ENCODE results near the gene PEX11G.

The PEX11G gene

DNA sequence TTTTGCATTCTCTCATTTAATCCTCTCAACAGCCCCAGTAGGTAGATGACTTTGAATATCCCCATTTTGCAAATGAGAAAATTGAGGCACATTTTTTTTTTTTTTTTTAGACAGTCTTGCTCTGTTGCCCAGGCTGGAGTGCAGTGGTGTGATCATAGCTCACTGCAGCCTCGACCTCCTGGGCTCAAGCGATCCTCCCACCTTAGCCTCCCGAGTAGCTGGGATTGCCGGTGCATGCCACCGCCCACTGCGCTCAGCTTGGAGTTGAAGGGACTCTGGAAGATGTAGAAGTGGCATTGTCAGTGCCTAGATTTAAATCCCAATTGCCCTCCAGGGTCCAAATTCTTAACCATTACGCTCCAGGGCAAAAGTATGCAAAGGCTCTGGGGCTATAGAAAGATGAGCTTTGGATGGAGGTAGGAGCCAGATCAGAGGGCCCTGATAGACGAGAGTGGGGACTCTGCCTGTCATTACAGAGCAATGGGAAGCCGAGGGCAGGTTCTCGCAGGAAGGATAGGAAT lies 32.8 kb upstream of the PEX11G start:
- DNase-seq (ENCODE audit: low read depth) = no peak

DNA sequence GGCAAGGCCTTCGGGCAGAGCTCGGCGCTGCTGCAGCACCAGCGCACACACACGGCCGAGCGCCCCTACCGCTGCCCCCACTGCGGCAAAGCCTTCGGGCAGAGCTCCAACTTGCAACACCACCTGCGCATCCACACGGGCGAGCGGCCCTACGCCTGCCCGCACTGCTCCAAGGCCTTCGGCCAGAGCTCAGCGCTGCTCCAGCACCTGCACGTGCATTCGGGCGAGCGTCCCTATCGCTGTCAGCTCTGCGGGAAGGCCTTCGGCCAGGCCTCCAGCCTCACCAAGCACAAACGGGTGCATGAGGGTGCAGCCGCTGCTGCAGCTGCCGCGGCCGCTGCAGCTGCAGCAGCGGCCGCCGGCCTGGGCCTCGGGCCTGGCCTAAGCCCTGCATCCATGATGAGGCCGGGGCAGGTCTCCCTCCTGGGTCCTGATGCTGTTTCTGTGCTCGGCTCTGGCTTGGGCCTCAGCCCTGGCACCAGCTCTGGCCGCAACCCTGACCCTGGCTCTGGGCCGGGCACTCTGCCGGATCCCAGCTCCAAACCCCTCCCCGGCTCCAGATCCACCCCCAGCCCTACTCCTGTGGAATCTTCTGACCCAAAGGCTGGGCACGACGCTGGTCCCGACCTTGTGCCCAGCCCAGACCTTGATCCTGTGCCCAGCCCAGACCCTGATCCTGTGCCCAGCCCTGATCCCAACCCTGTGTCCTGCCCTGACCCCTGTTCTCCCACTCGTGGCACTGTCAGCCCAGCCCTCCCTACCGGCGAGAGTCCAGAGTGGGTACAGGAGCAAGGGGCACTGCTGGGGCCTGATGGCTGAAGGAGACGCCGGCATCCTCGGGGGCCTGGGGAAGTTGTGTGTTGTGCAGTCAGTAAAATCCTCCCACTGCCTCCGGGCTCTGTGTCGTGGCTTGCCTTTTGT lies 31.6 kb upstream of the PEX11G start:
- DNase-seq (ENCODE audit: low read depth) = no peak

DNA sequence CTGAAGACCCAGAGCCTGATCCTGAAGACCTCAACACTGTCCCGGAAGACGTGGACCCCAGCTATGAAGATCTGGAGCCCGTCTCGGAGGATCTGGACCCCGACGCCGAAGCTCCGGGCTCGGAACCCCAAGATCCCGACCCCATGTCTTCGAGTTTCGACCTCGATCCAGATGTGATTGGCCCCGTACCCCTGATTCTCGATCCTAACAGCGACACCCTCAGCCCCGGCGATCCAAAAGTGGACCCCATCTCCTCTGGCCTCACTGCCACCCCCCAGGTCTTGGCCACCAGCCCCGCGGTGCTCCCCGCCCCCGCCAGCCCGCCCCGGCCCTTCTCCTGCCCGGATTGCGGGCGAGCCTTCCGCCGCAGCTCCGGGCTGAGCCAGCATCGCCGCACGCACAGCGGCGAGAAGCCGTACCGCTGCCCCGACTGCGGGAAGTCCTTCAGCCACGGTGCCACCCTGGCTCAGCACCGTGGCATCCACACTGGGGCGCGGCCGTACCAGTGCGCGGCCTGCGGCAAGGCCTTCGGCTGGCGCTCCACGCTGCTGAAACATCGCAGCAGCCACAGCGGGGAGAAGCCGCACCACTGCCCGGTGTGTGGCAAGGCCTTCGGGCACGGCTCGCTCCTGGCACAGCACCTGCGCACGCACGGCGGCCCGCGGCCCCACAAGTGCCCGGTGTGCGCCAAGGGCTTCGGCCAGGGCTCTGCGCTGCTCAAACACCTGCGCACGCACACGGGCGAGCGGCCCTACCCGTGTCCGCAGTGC lies 30.7 kb upstream of the PEX11G start:
- DNase-seq (ENCODE audit: low read depth) = no peak

DNA sequence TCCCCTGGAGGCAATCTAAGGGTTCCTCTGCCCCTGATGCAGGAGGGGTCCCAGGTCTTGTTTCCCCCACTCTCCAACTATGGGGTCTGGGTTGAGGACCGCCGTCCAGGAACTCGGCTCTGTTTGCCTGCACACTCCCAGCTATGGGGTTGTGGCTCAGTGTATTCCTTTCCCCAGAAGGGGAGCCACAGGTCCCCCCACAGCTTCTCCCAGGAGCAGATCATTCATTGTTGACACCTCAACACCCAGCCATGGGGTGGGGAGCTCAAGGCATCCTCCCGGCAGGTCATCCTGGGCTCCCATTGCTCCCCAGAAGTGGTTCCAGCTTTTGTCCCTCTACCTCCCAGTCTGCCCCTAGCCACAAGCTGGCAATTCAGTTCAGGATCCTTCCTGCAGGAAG lies 28.0 kb upstream of the PEX11G start:
- DNase-seq (ENCODE audit: low read depth) = no peak

DNA sequence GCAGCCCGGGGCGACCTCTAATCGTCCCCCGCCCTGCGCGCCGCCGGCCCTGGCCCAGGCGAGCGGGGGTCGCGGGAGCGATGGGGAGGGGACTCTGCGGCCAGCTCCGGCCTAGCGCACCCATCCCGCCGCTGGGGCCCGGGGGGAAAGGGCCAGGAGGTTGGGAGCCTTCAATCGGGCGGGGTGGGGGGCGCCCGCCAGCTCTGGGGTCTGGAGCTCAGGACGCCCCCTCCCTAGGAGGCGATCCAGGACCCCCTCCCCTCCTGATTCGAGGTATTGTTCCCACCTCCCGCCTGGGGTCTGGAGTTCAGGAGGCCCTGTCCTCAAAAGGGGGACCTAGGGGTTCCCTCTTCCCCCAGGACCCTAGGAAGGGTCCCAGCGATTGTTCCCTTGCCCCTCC lies 27.5 kb upstream of the PEX11G start:
- DNase-seq (ENCODE audit: low read depth) = no peak

DNA sequence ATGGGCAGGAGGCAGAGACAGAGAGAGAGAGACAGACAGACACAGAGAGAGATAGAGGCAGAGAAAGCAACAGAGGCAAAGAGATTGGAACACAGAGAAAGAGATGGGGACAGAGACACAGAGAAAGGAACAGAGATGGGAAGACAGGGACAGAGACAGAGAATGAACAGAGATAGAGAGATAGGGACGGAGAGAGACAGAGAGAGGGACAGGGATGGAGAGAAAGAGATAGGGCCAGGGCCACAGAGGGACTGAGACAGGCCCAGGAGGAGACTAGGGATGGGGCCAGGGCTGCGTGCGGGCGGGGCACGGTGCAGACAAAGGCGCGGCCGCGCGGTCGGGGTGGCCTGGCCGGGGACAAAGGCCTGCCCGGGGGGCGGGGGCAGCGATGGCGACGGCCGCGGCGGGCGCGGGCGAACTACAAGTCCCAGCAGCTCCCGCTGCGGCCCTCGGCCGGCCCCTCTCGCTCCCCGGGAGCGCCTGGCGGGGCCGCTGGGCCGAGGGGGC lies 26.9 kb upstream of the PEX11G start, which contains the start of gene ZNF358:
ZNF358 (plus strand) TSS at position 459 of the 507 bp plus-strand sequence. CDS start 3,140 bp downstream, outside the sequence.
- DNase-seq (ENCODE audit: low read depth) = no peak

DNA sequence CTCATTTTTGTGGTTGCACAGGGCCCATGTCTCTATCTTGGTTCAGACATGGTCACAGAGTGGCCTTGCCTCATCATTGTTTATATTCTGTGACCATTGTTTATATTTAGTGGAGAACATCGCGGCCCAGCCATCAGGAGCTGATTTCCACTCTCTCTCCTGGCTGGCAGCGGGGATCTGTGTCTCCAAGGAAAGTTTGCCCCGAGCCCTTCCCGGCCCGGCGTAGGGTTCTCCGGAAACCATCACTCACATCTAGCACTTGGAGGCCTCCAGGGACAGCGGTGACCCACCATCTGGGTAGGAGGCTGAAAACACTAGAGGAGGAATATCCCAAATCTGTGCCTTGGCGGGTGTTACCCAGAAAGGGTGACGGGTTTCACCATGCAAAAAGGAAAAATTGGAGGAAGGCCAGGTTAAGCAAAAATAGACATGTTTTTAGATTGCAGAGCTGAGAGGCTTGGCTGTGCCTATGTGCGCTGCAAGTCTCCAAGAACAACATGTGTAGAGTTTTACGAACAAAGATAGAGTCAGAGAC lies 26.3 kb upstream of the PEX11G start:
- DNase-seq (ENCODE audit: low read depth) = no peak

DNA sequence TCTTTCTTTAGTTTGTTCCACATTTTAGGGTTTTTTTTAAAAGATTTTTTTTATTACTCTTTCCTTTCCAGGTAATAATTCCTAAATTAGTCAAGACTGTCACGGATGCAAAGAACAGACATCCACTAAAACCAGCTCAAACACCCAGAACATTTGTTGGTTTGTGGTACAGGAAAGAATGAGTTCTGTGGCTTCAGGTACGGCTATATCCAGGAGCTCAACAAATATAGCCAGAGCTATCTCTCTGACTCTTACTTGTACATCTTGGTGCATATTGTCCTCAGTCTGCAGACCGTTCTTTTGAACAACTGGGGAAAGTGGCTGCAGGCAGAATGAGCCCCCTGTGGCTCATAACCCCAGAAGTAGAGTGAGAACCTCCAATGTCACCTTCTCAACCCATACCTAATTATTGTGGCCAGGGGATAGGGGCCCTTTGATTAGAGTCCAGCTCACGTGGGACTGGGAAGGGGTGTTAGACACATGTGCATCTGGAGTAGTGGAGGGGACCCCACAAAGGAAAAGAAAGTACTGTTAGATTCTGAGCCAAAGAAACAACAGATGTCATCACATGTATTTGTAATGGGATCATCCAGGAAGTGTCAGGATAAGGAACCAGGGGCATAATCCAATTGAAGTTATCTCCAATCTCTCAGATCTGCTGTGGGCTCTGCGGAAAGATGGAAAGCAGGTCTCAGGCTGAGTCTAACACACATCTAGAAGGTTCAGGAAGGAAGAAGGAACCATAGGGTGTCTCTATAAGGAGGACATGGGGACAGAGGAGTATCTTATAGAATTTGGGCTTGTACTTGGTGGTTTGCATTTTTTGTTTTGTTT lies 25.2 kb upstream of the PEX11G start:
- no peak for DNase-seq (ENCODE audit: low read depth)

DNA sequence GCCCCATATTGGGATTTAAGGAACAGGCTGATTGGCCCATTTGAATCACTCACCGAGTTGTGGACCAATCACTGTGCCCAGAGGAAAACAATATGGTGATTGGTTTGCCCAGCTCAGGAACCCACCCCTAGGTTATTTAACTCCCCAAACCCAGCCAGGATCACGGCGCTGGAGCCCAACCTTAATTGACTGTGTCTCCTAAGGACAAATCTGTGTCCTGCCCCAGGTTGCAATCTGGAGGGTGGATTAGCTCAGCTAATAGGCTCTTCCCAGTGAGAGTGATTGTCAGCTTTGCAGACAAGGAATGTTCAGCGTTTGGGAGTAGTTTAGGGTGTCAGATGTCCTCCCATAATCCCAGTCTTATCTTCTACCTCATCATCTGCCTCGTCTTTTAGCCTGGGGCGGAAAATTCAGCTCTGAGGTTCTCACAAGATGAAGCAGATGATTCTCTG lies 23.6 kb upstream of the PEX11G start:
- DNase-seq (ENCODE audit: low read depth) = no peak

DNA sequence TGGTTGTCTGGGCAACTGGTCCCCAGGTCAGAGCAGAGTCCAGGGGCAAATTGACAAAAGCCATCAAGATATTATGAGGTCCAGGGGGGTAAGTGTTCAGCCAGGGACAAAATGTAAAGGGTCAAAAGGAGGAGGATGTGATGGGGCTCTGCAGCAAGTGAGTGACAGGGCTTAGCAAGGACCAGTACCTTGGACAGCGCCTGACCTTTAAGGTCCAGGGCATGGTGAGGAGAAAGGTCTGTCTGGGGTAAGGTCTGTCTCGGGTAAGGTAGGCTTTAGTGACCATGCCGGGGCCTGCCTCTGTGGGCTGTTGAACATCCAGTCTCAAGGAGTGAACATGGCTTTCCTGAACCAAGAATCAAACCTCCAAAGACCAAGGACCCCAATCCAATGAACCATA lies 20.8 kb upstream of the PEX11G start:
- no peak for DNase-seq (ENCODE audit: low read depth)

DNA sequence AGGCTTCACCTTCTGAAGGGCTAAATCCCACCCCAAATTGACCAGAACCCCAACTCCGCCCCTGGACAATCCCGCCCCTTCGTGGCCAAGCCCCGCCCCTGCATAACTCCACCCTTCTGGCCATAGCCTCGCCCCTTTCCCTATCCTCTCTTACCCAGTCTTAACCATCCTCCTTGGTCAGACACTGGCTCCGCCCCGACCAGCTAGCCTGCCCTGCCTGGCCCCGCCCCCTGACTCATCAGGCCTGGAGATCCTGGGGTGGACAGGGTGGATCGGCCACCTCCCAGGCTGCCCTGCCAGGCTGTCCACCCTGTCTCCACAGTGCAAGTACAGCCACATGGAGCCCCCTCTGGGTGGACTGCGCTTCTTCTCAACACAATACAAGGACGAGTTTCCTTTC lies 19.0 kb upstream of the PEX11G start:
- no peak for DNase-seq (ENCODE audit: low read depth)

DNA sequence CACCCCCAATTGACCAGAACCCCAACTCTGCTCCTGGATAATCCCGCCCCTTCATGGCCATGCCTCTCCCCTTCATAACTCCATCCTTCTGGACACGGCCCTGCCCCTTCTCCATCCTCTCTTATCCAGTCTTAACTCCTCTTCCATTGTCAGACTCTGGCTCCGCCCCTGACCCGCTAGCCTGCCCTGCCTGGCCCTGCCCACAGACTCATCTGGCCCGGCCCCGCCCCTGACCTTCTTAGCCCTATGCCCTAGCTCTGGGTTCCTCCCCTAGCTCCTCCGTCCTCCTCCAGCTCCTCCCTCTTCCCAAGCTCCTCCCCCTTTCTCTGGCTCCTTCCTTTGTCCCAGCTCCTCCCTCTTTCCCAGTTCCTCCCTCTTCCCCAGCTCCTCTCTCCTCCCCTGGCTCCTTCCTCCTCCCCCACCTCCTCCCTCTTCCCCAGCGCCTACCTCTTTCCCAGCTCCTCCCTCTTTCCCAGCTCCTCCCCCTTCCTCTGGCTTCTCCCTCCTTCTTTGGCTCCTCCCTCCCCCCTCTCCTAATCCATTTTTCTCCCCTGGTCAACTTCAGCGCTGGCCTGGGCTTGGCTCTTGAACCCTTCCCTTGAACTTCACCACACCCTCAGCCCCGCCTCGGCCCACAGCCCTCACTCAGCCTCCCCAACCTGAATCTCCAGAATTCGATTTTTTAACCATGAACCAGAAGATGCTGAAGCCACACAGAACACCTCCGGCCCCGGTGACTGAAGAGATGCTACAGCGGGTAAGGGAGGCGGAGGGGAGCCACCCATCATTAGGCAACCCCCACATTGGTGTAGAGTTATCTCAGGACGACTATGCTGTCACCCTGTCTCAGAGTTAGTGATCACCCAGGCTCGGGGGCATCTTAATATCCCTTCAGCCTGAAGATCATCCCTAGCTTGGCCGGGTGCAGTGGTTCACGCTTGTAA lies 17.8 kb upstream of the PEX11G start:
- peak; percentile 63 for DNase-seq (ENCODE audit: low read depth)

DNA sequence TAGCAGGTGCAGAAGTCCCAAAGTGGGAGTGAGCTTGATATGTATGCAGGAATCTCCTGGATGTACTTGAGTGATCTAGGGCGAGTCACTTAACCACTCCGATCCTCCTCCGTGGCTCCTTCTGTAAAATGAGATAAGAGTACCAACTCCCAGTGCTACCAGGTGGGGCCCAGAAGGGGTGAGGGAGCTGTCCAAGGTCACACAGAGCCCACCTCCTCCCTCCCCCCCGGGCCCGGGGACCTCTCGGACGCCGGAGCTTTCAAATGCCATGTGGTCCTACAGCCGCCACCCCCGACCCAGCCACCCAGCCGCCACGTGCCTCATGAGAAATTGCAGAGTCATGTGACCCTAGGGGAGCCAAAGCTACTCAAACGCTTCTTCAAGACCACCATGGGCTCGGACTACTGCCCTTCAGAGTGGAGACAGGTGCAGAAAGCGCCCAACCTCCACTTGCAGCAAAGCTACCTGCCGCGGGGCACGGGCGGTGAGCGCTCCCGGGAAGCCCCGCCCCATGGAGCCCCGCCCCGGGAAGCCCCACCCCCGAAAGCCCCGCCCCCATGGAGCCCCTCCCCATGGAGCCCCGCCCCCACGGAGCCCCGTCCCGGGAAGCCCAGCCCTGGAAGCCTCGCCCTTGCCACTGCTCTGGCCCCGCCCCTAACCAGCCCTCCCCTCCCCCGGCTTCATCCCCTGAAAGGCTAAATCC lies 17.0 kb upstream of the PEX11G start:
- no peak for DNase-seq (ENCODE audit: low read depth)

DNA sequence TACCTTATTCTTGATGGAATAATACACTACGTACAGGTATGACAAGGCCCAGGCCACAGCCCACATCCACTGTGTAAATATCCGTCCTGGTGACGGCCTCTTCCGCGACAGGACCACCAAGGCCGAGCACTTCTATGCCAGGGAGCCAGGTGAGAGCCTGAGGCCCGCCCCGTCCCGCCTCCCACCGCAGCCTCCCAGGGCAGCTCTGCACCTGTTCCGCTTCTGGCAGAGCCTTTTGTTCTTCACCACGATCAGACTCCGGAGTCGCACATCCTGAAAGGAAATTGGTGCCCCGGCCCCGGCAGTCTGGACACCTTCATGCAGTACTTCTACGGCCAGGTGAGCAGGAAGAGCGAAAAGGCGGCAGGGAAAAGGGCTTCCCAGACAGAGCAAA lies 16.4 kb upstream of the PEX11G start:
- no peak for DNase-seq (ENCODE audit: low read depth)

DNA sequence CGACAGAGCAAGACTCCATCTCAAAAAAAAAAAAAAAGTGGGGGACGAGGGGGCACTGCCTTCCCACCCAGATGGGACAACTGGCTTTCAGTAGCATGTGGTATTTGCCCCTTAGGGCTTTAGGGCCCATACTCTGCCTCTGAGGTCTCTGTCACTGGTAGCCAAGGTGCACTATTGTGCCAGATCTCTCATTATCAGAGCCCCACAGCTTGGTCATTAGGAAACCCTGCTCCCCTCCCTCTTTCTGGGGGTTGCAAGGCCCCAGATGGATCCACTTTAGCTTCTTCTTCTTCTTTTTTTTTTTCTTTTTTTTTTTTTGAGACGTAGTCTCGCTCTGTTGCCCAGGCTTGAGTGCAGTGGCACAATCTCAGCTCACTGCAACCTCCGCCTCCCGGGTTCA lies 15.8 kb upstream of the PEX11G start:
- no peak for DNase-seq (ENCODE audit: low read depth)

DNA sequence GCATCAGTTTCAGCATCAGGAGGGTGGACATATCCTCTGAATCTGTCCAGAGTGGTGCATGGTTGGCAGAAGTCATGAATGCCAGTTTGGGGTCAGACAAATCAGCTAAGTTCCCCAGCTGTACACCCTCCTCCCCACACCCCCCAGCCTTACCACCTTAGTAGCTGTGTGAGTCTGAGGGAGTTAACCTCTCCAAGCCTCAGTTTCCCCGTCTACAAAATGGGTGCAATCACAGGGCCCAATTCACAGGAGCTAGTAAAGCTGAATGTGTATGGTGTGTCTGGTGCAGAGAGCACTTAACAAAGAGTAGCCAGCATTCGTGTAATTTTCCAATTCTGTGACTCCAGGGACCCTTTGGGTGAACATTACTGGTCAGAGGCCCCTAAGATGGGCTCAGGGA lies 13.7 kb upstream of the PEX11G start:
- no peak for DNase-seq (ENCODE audit: low read depth)

DNA sequence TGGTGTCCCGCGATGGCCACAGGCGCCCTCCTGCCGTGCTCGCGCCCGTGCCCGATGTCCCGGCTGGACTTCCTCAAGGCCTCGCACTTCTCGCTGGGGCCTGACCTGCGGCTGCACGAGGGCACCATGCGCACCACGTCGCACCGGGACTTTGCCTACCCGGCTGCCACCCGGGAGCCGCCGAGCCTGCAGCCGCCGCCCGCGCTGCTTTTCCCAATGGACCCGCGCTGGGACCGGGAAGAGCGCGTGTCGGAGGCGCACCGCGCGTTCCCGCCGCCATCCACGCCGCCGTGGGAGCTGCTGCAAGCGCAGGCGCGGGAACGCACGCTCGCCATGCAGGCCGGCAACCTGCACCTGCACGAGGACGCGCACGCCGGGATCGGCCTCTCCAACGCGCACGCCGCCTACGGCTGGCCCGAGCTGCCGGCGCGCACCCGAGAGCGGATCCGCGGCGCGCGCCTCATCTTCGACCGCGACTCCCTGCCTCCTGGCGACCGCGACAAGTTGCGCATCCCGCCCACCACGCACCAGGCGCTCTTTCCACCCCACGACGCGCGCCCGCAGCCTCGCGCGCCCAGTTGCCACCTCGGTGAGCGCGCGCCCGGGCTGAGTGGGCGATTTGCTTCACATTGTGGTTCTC lies 12.1 kb upstream of the PEX11G start:
- no peak for DNase-seq (ENCODE audit: low read depth)

DNA sequence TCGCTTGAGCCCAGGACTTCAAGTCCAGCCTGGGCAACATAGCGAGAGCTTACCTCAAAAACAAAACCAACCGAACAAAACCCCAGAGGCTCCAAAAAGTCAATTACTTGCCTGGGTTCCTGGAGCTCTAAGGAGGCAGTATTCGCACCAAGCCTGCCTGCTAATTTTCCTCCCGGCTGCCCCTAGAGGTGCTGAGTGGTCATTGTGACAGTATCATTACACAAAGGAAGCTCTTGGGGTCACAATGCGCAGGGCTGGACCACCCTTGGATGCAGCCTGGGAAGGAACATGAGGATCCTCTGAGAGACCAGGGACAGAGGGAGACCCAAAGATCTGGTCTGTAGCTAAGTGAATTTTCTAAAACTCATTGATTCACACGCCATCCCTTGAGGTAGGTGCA lies 8.5 kb upstream of the PEX11G start:
- DNase-seq (ENCODE audit: low read depth) = no peak

DNA sequence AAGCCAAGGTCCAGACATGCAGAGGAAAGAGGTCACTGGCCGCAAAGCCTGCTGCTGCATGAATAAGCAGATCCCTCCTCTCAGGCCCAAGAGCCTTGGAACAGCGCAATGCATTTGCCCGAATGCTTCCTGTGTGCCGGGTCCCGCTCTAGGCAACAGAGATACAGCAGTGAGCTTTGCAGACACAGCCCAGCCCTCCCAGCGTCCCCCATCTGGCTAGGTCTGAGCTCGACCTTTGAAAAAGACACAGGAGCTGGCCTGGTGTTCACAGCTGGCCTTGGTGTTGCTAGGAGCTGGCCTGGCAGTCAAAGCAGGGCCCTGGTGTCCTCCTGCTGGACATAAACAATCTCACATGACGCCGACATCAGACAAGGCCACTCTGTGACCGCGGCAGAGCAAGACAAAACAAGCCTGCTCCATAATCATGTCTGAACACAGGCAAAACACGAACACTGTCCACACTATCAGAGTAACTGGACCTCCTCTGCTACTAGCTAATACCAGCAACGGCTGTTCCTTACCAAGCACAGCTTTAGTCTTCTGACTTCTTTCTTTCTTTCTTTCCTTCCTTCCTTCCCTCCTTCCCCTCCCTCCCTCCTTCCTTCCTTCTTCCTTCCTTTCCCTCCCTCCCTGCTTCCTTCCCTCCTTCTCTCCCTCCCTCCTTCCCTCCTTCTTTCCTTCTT lies 5.7 kb upstream of the PEX11G start:
- no peak for DNase-seq (ENCODE audit: low read depth)

Measured in GM04503 (cell line).